ENCODE data around the gene APBA1. TPM values are rescaled to one million over a fixed set of nuclear protein-coding genes. Genes with fewer than 3 reads are reported as not detected.

APBA1 gene
- polyA plus RNA-seq, 1 of the 3 experiments (the other 2 are of a cell fraction) = 3.1 TPM

DNA sequence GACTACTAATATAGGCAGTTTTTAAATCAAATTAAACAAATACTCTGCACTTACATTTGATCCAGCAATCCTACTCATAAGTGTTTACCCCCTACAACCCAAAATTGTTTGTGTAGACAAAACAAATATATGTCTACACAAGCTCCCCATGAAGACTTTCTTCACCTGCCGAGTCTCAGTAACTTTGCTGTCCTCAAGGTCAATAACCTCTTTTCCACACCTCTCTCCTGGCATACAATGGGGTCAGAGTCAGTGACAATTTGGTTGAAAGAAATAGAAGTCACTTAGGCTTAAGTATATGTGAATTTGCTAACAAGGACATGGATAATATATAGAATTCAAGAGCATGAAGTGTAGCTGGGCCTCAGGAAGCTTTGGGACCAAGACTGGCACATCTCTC is 29.1 kb downstream of the APBA1 start:
- no peaks in the 10 kb centered on the region for H3K27me3 ChIP-seq (ENCODE audit: insufficient read depth)
- peaks cover 0 to 11% of the 10 kb centered on the region in 2 experiments for H3K36me3 ChIP-seq (replicated peaks in 1 of 2; ENCODE audit: control insufficient read depth in 1 of 2, insufficient read depth in 2 of 2, low read length in 1 of 2)
- no peaks in the 10 kb centered on the region for H4K20me1 ChIP-seq (ENCODE audit: insufficient read depth)
- H3K4me2 ChIP-seq = no peak overlapping the region
- no peak overlapping the region for H2AFZ ChIP-seq (ENCODE audit: low read depth)
- ChIA-PET CTCF (interaction anchor here (1.2 kb wide), 1 partner anchor 29 kb away, joined by 5 read pairs; the partner anchor contains the start of gene APBA1), POLR2A (no interaction called here)
- no peaks in the 10 kb centered on the region for H3K79me2 ChIP-seq (ENCODE audit: insufficient read depth)
- no peak overlapping the region for H3K9ac ChIP-seq
- 59% methylated on average over 1 of the region's 1 CpG for WGBS (ENCODE audit: low lambda C conversion rate)
- peaks cover 6% of the 10 kb centered on the region for H3F3A ChIP-seq (replicated peaks; ENCODE audit: insufficient read depth)
- H3K9me3 ChIP-seq = no peaks in the 10 kb centered on the region
- no peak overlapping the region for H3K27ac ChIP-seq (ENCODE audit: low read depth in 2 of 2, low read length in 1 of 2)
- no peak for DNase-seq
- H3K4me1 ChIP-seq (ENCODE audit: control insufficient read depth in 1 of 2, insufficient read depth in 2 of 2, low read depth in 1 of 2, low read length in 1 of 2) = peaks cover 0 to 5% of the 10 kb centered on the region in 2 experiments; a peak in 1 of 4 replicates
- no peak overlapping the region for H3K4me3 ChIP-seq (ENCODE audit: low read depth in 2 of 2, low read length in 1 of 2)
- TF ChIP-seq NFIC (IDR thresholded peaks at IDR 0.05; ENCODE audit: borderline replicate concordance) = no peak
- TF ChIP-seq MXI1 (IDR thresholded peaks at IDR 0.05; ENCODE audit: low read depth, low read length) = no peak
- TF ChIP-seq TEAD4 (IDR thresholded peaks at IDR 0.05; ENCODE audit: borderline replicate concordance, insufficient read depth) = no peak
- no peak for TF ChIP-seq JUND (IDR thresholded peaks at IDR 0.05)
- no peaks in the 10 kb centered on the region for H3K9me2 ChIP-seq

DNA sequence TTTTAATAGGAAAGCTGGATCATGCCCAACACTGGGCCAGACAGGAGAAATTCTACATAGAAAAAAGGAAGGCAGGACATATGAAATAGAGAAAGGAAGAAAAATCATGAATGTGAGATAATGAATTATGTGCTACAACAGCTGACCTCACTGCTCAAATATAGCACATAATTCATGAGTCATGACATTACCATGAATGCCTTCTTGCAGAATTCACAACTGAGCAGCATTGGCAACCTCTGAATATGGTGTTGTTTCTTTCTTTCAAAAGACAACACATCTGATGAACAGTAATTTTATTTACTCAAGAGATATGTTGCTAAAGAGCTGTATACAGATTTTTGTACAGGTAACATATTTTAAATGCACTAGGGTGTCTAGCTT is 34.4 kb downstream of the APBA1 start:
- no peaks in the 10 kb centered on the region for H3K9me2 ChIP-seq
- TF ChIP-seq CTCF (IDR thresholded peaks at IDR 0.05) (no peak), USF2 (IDR thresholded peaks at IDR 0.05; ENCODE audit: borderline replicate concordance, low read depth, low read length) (no peak), NFIC (IDR thresholded peaks at IDR 0.05; ENCODE audit: borderline replicate concordance) (no peak), TCF12 (IDR thresholded peaks at IDR 0.05) (peak; percentile 67), MEF2A (IDR thresholded peaks at IDR 0.05; ENCODE audit: borderline replicate concordance, low read depth) (peak; percentile 92), MAX (IDR thresholded peaks at IDR 0.05; ENCODE audit: low read depth) (no peak), FOSL2 (IDR thresholded peaks at IDR 0.05; ENCODE audit: borderline replicate concordance, low read depth) (peak; percentile 82), RXRA (IDR thresholded peaks at IDR 0.05; ENCODE audit: borderline replicate concordance, low read depth) (peak; percentile 63; the same call in 1 of the 2 replicates), JUND (IDR thresholded peaks at IDR 0.05) (peak; percentile 85)
- TF ChIP-seq, protein P1, sequence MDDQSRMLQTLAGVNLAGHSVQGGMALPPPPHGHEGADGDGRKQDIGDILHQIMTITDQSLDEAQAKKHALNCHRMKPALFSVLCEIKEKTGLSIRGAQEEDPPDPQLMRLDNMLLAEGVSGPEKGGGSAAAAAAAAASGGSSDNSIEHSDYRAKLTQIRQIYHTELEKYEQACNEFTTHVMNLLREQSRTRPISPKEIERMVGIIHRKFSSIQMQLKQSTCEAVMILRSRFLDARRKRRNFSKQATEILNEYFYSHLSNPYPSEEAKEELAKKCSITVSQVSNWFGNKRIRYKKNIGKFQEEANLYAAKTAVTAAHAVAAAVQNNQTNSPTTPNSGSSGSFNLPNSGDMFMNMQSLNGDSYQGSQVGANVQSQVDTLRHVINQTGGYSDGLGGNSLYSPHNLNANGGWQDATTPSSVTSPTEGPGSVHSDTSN (IDR thresholded peaks at IDR 0.05) = peak; percentile 86
- H3K9ac ChIP-seq = no peak overlapping the region; the same call in 1 of the 2 replicates
- no peak overlapping the region for H3K4me3 ChIP-seq (ENCODE audit: low read depth in 2 of 2, low read length in 1 of 2)
- no peak for DNase-seq
- H3K27ac ChIP-seq (ENCODE audit: low read depth in 2 of 2, low read length in 1 of 2) = peak overlapping the region; percentile 22 to 82; a peak in 3 of 4 replicates
- peaks cover 0 to 14% of the 10 kb centered on the region in 2 experiments; a peak in 1 of 4 replicates for H3K4me1 ChIP-seq (ENCODE audit: control insufficient read depth in 1 of 2, insufficient read depth in 2 of 2, low read depth in 1 of 2, low read length in 1 of 2)
- peaks cover 6% of the 10 kb centered on the region; the same call in 1 of the 2 replicates for H4K20me1 ChIP-seq (ENCODE audit: insufficient read depth)
- CTCF ChIA-PET = interaction anchor here (0.7 to 1.1 kb wide), 3 partner anchors 17 to 383 kb away, joined by 3 to 4 read pairs (median 3); no protein-coding TSS in a partner anchor
- H2AFZ ChIP-seq (ENCODE audit: low read depth) = no peak overlapping the region
- no peaks in the 10 kb centered on the region for H3K9me3 ChIP-seq
- peaks cover 15% of the 10 kb centered on the region for H3F3A ChIP-seq (replicated peaks; ENCODE audit: insufficient read depth)
- H3K27me3 ChIP-seq (ENCODE audit: insufficient read depth) = no peaks in the 10 kb centered on the region
- peaks cover 0 to 7% of the 10 kb centered on the region in 2 experiments for H3K36me3 ChIP-seq (replicated peaks in 1 of 2; ENCODE audit: control insufficient read depth in 1 of 2, insufficient read depth in 2 of 2, low read length in 1 of 2)
- POLR2A ChIA-PET = no interaction called here
- H3K79me2 ChIP-seq (ENCODE audit: insufficient read depth) = peaks cover 4% of the 10 kb centered on the region; the same call in 1 of the 2 replicates
- peak overlapping the region; percentile 20 for H3K4me2 ChIP-seq
